ENCODE results near the gene SNAPC5.

SNAPC5 gene

DNA sequence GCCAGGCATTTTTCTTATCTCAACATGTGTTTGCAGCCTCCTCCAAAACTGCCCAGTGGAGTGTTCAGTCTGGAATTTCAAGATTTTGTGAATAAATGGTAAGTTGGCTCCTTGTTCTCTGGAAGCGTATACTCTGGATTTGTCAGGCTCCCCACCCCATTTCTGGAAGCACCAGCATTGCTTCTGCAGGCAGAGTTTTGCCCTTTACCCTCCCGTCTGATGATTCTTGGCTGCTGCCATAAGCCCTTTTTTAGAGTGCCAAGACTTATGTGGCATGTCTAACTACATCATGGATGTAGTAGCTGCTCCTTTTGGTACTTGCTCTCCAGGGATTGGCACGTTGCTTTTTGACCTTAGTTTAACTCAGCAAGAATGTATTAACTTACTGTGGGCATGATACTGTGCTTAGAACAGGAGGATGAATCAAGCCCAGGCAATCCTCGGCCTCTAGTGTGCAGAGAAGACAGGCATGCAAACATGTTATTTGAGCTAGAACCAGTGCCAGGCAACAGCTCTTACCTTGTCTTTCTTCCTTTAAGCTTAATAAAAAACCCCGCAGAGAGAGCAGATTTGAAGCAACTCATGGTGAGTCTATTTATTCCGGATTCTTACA is 8.3 kb downstream of the SNAPC5 start:
- no peak for TF ChIP-seq YY1 (IDR thresholded peaks at IDR 0.05; ENCODE audit: low read depth)
- no peak for TF ChIP-seq RAD21 (IDR thresholded peaks at IDR 0.05; ENCODE audit: low read depth)
- no peak for TF ChIP-seq NFIC (IDR thresholded peaks at IDR 0.05)
- TF ChIP-seq TEAD4 (IDR thresholded peaks at IDR 0.05): no peak
- no peak for TF ChIP-seq CREB1 (IDR thresholded peaks at IDR 0.05; ENCODE audit: low read depth)
- no peak for TF ChIP-seq TCF12 (IDR thresholded peaks at IDR 0.05; ENCODE audit: low read depth)
- no peak for TF ChIP-seq MAX (IDR thresholded peaks at IDR 0.05)

DNA sequence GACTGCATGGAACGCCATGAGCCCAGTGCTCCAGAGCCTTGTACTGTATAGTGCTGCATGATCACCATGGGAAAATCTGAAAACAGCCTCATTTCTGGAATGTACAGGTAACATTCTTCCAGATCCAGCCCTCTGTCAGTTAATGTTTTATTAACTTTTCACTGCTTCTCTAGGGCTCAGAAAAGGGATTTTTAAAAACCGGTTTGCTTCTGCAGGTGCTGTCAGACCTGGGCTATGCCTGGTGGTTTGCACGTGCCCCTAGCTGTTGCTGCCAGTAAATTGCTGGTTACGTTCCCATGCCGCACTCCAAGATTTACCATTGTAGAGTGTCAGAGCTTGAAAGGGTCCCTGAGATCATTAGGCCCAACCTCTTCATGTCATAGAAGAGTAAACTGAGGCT is 9.0 kb downstream of the SNAPC5 start:
- TF ChIP-seq NFIC (IDR thresholded peaks at IDR 0.05) (no peak), ZBTB7A (IDR thresholded peaks at IDR 0.05; ENCODE audit: low read depth) (no peak), YY1 (IDR thresholded peaks at IDR 0.05; ENCODE audit: low read depth) (no peak), TEAD4 (IDR thresholded peaks at IDR 0.05) (no peak), EGR1 (IDR thresholded peaks at IDR 0.05) (no peak), EP300 (IDR thresholded peaks at IDR 0.05; ENCODE audit: borderline replicate concordance) (no peak), TAF1 (IDR thresholded peaks at IDR 0.05; ENCODE audit: low read depth) (no peak), TCF12 (IDR thresholded peaks at IDR 0.05; ENCODE audit: low read depth) (no peak), MAX (IDR thresholded peaks at IDR 0.05) (no peak)
- TF ChIP-seq, protein P1, sequence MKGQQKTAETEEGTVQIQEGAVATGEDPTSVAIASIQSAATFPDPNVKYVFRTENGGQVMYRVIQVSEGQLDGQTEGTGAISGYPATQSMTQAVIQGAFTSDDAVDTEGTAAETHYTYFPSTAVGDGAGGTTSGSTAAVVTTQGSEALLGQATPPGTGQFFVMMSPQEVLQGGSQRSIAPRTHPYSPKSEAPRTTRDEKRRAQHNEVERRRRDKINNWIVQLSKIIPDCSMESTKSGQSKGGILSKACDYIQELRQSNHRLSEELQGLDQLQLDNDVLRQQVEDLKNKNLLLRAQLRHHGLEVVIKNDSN (IDR thresholded peaks at IDR 0.05): no peak
- TF ChIP-seq, protein P2, sequence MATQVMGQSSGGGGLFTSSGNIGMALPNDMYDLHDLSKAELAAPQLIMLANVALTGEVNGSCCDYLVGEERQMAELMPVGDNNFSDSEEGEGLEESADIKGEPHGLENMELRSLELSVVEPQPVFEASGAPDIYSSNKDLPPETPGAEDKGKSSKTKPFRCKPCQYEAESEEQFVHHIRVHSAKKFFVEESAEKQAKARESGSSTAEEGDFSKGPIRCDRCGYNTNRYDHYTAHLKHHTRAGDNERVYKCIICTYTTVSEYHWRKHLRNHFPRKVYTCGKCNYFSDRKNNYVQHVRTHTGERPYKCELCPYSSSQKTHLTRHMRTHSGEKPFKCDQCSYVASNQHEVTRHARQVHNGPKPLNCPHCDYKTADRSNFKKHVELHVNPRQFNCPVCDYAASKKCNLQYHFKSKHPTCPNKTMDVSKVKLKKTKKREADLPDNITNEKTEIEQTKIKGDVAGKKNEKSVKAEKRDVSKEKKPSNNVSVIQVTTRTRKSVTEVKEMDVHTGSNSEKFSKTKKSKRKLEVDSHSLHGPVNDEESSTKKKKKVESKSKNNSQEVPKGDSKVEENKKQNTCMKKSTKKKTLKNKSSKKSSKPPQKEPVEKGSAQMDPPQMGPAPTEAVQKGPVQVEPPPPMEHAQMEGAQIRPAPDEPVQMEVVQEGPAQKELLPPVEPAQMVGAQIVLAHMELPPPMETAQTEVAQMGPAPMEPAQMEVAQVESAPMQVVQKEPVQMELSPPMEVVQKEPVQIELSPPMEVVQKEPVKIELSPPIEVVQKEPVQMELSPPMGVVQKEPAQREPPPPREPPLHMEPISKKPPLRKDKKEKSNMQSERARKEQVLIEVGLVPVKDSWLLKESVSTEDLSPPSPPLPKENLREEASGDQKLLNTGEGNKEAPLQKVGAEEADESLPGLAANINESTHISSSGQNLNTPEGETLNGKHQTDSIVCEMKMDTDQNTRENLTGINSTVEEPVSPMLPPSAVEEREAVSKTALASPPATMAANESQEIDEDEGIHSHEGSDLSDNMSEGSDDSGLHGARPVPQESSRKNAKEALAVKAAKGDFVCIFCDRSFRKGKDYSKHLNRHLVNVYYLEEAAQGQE (IDR thresholded peaks at IDR 0.05; ENCODE audit: low read depth): no peak

GRCh38 chr15:66486887-66487286 is 10.7 kb downstream of the SNAPC5 start:
- no peak for TF ChIP-seq TAF1 (IDR thresholded peaks at IDR 0.05; ENCODE audit: low read depth)
- TF ChIP-seq NFIC (IDR thresholded peaks at IDR 0.05): no peak
- no peak for TF ChIP-seq MAX (IDR thresholded peaks at IDR 0.05)
- TF ChIP-seq CEBPB (IDR thresholded peaks at IDR 0.05): no peak
- TF ChIP-seq EP300 (IDR thresholded peaks at IDR 0.05; ENCODE audit: borderline replicate concordance): no peak
- TF ChIP-seq, protein P2 (IDR thresholded peaks at IDR 0.05; ENCODE audit: low read depth): no peak
- no peak for TF ChIP-seq YY1 (IDR thresholded peaks at IDR 0.05; ENCODE audit: low read depth)
- no peak for TF ChIP-seq ZBTB7A (IDR thresholded peaks at IDR 0.05; ENCODE audit: low read depth)
- no peak for TF ChIP-seq TEAD4 (IDR thresholded peaks at IDR 0.05)
- TF ChIP-seq CREB1 (IDR thresholded peaks at IDR 0.05; ENCODE audit: low read depth): no peak
- no peak for TF ChIP-seq EGR1 (IDR thresholded peaks at IDR 0.05)
- TF ChIP-seq RAD21 (IDR thresholded peaks at IDR 0.05; ENCODE audit: low read depth): no peak
- TF ChIP-seq, protein P1 (IDR thresholded peaks at IDR 0.05): no peak
- no peak for TF ChIP-seq FOXM1 (IDR thresholded peaks at IDR 0.05; ENCODE audit: borderline replicate concordance, low read depth)
- TF ChIP-seq TCF12 (IDR thresholded peaks at IDR 0.05; ENCODE audit: low read depth): no peak

DNA sequence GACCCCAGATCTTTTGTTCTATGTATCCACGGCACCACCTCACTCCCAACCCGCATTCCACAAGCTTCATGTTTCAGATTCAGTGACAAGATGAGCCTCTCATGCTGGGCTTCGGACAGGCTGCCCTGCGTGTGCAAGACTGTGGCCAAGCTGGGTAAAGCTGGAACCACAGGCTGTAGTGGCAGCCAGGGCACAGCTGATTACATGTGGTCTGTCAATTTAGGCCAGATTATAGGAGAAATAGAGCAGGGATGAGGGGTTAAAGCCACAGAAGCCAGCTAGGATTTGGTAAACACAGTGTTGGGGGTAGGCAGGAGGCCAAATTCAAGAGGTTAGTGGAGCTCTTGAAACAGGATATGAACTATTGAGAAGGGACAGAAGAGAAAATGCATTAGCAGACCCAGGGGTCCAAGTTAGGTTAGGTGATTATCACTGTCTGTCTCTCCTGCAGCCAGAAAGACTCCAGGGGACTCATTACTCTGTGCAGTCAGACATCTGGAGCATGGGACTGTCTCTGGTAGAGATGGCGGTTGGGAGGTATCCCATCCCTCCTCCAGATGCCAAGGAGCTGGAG is 12.9 kb downstream of the SNAPC5 start:
- TF ChIP-seq, protein P2 (IDR thresholded peaks at IDR 0.05; ENCODE audit: low read depth): no peak
- TF ChIP-seq RAD21 (IDR thresholded peaks at IDR 0.05; ENCODE audit: low read depth) (no peak), YY1 (IDR thresholded peaks at IDR 0.05; ENCODE audit: low read depth) (no peak), TEAD4 (IDR thresholded peaks at IDR 0.05) (no peak), EGR1 (IDR thresholded peaks at IDR 0.05) (no peak), TCF12 (IDR thresholded peaks at IDR 0.05; ENCODE audit: low read depth) (no peak), EP300 (IDR thresholded peaks at IDR 0.05; ENCODE audit: borderline replicate concordance) (no peak), ZBTB7A (IDR thresholded peaks at IDR 0.05; ENCODE audit: low read depth) (no peak), FOXM1 (IDR thresholded peaks at IDR 0.05; ENCODE audit: borderline replicate concordance, low read depth) (no peak), TAF1 (IDR thresholded peaks at IDR 0.05; ENCODE audit: low read depth) (no peak), CREB1 (IDR thresholded peaks at IDR 0.05; ENCODE audit: low read depth) (no peak), NFIC (IDR thresholded peaks at IDR 0.05) (no peak), MAX (IDR thresholded peaks at IDR 0.05) (no peak), CEBPB (IDR thresholded peaks at IDR 0.05) (no peak)
- TF ChIP-seq, protein P1 (IDR thresholded peaks at IDR 0.05): no peak

All from Ishikawa (cell line).